ENCODE results near the gene CRYBG1. TPM values are rescaled to one million over a fixed set of nuclear protein-coding genes. Genes with fewer than 3 reads are reported as not detected.

CRYBG1 gene
- total RNA-seq, 1 donor from 2014 or later = 16.3 TPM

DNA sequence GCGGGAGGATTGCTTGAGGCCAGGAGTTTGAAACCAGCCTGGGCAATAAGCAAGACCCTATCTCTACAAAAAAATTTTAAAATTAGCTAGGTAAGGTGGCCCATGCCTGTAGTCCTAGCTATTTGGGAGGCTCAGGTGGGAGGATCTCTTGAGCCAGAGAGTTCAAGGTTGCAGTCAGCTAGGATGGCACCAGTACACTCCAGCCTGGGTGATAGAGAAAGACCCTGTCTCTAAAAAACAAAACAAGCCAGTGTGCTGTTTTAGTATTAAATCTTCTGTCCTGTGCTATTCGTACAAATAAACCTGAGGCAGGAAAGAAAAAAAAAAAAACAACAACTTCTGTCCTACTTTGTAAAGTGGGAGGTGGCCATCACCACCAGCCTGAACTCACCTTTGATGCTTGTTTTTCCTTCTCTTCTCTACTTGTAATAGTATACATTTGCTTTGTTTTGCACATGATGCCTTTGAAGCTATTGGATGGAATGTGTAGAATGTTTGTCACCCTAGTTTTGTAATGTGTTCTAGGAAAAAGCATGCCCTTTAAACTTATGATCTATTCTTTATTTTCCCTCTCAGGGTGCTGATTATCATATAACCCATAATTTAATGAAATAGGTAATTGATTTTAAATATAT, 102.5 kb downstream of the CRYBG1 start:
- no peak for DNase-seq (ENCODE audit: low read depth)

DNA sequence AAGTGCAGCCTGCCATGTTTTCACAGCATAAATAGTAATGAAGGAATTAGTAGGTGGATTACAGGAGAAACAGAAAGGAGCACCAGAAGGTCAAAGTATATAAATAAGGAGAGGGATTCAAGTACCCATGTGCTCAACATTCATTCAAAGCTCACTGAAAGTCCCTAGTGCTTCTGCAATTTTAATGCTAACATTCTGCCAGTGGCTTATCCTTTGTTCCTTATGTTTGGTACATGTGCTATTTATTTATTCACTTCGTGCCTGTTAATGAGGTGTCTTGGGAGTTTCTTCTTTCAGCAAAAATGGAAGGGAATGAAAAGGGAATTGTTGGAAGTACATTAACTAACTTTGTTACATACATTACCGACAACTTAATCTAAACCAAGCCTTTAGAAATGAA, 105.7 kb downstream of the CRYBG1 start:
- DNase-seq (ENCODE audit: low read depth) = no peak

DNA sequence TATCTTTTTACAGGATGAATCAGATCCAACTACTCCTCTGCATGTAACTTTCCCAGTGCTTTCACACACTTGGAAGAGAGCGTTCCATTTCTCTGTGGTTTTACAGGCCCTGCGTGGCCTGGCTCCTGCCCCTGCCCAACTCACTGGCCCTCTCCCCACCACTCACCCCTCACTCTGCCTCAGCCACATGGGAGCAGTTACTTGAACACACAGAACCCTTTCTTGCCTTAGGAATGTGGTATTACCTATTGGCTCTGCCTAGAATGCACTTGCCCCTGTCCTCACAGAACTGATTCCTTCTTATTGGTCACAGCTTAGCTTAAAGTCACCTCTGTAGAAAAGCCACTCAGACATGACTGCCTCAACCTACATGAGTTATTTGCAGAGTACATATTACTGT, 108.4 kb downstream of the CRYBG1 start:
- no peak for DNase-seq (ENCODE audit: low read depth)

DNA sequence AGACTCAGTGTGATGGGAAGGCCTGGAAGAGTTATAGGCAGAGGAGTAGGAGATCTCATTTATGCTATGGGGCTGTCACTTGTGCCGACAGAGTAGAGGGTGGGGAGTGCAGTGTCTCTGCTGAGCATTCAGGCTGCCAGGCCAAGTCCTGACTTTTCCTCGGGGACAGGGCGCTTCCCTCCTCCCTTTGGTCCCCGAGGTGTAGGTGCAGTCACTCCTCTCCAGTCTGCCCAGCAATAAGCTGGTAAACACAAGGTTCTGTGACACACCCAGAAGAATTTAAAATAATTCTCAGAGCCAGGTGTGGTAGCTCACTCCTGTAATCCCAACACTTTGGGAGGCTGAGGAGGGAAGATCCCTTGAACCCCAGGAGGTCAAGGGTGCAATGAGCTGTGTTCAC, 109.4 kb downstream of the CRYBG1 start:
- DNase-seq (ENCODE audit: low read depth) = no peak

DNA sequence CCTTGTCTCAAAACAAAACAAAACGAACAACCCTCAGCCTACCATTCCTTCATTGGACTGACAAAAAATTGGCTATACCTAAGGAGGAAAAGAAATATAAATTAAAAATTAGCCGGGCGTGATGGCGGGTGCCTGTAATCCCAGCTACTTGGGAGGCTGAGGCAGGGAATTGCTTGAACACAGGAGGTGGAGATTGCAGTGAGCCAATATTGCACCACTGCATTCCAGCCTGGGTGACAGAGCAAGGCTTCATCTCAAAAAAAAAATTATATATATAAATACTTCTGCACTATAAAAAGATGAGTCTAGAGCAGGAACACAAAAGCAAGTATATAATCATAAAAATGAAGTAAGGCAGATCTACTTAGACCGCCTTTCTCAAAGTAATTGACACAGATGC, 109.8 kb downstream of the CRYBG1 start:
- no peak for DNase-seq (ENCODE audit: low read depth)

DNA sequence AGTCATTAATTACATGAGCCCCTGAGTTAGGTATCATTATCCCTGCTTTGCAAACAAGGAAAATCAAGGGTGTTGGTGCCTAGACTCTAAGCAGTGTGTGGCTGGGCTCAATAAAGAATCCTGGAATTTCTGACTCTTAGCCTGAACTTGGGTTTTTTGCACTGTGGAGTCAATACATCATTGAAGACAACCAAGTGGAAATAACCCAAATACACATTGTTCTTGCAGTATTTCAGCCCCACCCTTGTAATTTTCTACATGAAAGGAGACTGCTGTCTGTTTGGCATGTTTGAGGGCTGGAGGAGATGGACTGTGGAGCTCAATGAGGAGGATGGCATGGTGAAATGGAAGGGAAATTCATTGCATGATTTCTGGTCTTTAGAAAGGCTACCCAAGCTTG, 110.3 kb downstream of the CRYBG1 start:
- DNase-seq (ENCODE audit: low read depth) = no peak

DNA sequence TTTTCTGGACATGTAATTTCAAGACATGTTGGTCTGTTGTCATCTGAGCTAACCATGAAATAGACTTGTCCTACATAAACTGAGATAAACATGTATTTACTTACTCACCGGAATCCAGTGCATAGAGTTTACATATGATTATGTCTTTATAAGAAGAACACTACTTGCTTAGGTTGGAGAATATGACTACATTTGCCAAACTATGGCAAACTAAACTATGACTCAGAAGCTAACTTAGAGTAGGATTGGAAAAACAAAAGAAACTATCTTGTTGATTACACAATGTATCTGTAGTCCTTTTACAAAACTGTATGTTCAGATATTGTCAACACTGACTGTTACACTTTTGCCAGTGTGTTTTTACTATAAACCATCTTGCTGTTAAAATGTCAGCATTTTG, 113.3 kb downstream of the CRYBG1 start:
- DNase-seq (ENCODE audit: low read depth) = peak; percentile 87

DNA sequence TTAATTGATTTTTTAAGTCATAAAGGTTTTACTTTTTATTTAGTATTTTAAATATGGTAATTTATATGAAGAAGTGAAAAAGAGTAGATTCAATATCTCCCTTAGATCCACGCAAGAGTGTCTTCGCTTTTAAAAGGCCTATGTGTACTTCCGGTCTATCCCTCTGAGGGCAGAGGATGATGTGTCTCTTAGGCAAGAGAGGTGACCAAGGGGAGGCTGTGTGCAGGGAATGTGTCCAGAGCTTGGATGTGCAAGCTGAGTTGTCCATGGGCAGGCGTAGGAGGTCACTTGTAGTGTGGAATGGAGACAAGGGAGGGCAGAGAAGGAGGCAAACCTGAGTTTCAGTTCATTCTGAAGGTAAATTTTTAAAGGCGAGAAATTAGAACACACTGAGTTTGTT, 113.9 kb downstream of the CRYBG1 start:
- DNase-seq (ENCODE audit: low read depth) = no peak

DNA sequence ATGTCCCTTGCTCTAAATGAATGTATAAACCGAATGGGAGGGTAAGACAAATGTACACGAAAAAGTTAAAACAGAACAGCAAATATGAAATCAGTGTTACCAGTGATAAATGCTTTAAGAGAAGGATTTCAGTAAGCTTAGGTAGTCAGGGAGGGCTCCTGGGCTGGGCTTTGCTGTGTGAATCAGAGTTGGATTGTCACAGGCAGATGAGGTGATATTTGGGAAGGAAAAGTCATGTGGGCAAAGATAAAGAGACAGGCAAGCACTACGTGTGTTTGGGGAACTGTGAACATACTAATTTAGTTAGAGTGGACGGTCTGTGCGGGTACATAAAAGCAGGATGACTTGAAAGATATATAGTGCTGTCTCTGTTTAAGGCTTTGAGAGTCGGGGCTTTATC, 114.8 kb downstream of the CRYBG1 start:
- DNase-seq (ENCODE audit: low read depth) = no peak

DNA sequence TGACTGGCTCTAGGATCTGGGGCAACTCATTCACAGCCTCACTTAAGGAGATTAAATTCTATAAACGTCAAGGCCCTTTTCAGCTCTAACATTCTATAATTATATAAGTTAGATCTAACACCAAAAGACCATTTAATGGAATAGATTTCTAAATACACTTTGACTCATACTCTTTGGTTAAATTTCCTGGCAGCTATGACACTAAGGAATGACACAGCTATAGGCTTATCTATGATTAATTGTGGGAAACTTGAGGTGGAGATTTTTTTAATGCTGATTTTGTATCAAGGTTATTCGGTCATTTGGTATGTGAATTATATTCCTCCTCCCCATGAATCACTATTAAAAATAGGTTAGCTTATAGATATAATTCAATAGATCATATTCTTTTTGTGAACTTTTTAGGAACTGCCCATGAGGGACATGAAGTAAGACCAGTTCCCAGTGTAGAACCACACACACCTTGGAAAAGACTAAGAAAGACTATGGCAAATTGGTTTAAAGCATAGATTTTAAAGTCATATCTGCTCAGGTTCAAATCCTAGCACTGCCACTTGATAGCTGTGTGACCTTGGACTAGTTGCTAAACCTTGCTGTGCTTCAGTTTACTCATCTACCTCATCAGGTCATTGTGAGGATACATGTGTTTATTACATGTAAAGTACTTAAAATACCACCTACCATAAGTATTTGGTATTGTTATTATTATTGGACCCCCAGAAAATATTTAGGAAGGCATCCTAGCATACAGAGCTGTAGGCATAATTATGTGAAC, 116.0 kb downstream of the CRYBG1 start:
- peak; percentile 44 for DNase-seq (ENCODE audit: low read depth)

DNA sequence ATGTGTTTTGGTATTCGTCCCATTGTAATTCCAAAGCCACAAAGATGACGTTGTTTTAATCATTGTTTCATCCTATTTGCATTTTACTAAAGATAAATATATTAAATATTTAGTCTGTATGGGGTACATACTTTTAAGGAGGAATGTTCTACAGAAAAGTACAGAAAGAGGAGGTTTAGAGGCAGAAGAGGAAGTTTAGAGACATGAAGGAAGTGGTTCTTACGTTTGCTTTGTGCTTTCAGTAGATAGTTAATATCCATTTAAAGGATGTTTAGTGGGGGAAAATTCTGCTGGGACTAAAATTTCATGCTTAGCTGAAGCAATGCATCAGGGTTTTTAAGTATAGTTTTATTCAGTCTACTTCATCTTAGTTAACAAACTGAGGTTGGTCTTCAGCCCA, 116.6 kb downstream of the CRYBG1 start:
- peak; percentile 36 for DNase-seq (ENCODE audit: low read depth)

DNA sequence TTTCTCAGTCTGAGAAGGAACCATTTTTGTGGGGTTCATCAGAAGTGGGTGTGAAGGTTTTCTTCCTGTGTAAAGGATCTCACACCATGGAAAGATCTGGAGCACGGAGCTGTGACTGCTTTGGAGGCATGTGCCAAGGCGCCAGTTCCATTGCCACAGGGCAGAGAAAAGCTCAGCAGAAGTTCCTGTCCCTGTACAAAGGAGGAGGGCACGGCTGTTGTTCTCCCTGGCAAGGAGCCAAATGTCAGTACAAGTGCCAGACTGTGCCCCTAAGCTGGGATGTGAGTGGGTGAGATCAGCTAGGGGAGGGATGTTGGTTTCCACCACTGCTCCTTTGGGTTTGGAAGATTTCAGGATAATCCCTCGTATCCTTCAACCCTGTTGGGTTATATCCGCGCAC, 117.3 kb downstream of the CRYBG1 start:
- peak; percentile 52 for DNase-seq (ENCODE audit: low read depth)

DNA sequence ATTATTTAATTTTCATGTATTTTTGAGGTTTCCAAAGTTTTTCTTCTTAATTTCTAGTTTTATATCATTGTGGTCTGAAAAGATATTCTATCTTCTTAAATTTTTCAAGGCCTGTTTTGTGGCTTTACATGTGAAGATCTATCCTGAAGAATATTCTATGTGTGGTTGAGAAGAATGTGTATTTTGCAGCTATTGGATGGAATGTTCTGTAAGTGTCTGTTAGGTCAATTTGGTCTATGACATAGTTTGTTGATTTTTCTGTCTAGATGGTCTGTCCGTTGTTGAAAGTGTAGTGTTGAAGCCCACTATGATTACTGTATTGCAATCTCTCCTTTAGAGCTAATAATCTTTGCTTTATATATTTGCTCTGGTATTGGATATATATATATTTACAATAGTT, 125.7 kb downstream of the CRYBG1 start:
- no peak for DNase-seq (ENCODE audit: low read depth)

DNA sequence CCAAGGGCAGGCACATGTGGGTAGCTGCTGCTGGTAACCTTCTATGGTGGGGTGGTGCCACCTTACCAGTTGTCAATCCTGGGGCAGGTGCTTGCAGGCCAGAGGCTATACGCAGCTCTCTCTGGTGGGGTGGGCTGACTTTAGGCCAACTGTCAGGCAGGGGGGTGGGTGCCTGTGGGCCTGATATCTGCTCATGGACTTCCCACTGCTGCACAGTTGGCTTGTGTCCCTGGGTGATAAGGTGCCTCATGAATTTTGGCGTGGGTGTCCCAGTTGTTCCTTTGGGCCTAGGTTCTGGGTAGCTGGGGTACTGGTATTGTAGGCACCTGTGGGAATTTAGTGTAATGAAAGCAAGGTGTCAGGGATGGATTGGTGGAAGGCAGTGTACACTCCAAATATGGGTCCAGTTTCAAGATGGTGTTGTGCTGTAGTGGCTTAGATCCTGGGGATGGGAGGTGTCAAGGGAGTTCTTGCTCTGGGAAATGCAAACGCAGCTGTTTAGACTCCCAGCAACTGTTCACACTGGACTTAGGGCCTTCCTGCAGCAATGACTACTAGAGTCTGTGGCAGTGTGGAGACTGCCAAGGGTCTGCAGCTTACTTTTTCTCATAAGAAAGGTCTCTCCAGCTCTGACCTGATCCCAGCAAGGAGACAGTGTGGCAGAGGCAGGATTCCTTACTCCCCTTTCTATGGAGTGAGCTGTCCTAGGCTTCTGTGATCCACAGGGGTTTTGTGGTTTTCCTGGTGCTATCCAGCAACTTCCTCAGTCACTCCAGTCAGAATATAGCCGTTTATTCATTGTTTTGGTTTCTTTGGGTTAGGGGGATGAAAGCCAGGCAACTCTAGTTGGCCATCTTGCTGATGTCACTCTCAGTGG, 128.2 kb downstream of the CRYBG1 start:
- DNase-seq (ENCODE audit: low read depth) = no peak

DNA sequence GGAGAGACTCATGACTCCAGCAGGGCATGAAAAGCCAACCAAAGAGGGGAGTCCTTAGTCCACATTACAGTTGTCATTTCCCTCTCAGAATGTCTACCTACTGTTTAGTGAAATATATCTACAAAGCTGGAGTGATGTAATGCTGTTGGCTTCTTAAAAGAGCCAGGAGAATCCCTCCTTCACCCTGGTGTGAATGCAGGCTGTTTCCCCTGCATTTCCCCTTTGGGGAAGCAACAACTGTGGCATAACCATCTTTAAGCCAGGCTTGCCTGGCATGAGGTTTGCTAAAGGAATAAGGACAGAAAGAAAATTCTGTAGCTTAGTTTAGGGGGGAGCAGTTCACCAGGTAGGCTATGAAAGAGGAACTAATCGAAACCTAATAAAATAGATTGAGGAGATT, 129.5 kb downstream of the CRYBG1 start:
- no peak for DNase-seq (ENCODE audit: low read depth)

DNA sequence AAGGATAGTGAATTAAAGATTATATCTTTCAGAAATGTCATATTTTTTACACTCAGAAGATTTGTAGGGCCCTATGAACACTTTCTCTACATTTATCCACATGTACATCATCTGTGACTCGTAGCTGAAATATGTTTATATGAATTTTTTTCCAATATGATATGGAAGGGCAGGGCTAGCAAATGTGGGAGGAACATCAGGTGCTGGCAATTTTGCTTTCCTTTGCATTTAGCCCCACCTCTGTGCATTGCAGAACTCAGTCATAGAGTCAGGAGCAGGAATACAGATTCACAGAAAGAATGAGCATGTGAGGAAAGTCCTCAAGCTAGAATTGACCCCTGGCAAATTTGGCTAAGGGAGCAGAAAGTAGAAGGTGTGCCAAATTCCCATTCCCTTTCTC, 129.9 kb downstream of the CRYBG1 start:
- DNase-seq (ENCODE audit: low read depth) = no peak

DNA sequence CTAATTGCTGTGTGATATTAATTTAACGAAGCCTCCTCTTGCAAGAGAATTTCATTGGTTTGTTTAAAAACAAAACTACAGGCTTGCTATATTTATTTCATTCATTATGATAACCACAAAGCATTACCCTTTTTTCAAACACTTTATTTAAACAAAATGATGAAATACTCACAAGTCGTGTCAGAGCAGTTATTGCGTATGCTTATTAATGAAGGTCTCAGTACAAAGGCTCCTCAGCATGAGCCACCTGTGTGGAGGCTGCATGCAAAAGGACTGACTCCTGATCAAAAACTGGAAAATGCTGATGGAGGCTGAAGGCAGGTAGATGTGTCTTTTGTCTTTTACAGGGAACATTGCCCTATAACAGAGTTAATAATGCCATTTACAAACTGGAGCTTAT, 130.5 kb downstream of the CRYBG1 start:
- no peak for DNase-seq (ENCODE audit: low read depth)

DNA sequence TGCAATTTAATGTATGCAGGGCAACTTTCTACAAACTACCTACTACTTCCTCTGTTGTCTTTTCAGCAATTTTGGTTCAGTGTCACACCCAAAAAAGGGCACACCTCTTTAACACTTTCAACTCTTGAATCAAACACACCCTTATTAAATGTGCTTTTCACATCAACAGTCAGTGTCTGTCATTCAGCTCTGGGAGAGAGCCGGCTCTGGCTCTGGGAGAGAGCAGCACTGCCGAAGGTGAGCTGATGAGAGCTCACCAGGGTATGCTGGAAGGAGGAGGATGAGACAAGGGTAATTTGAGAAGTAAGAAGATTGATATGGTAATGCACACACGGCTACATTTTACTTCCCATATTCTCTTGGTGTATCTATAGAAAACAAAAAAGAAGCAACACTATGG, 134.5 kb downstream of the CRYBG1 start:
- DNase-seq (ENCODE audit: low read depth) = no peak

DNA sequence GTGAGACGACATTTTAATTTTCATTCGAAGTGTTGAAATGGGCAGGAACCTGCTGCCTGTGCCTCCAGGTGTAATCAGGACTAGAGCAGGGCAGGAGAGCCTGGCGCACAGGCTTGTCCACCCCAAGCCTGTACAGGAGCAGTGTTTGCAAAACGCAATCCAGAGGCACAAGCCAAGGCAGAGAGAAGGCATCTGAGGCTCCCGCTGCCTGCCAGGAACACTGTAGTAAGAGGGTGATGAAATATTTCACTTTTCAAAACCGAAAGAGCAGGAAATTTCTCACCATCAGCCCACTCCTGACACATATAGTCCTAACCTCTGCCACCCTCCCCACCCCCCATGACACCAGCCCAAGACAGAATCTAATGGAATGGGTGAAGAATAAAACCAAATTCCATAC, 136.3 kb downstream of the CRYBG1 start:
- no peak for DNase-seq (ENCODE audit: low read depth)

DNA sequence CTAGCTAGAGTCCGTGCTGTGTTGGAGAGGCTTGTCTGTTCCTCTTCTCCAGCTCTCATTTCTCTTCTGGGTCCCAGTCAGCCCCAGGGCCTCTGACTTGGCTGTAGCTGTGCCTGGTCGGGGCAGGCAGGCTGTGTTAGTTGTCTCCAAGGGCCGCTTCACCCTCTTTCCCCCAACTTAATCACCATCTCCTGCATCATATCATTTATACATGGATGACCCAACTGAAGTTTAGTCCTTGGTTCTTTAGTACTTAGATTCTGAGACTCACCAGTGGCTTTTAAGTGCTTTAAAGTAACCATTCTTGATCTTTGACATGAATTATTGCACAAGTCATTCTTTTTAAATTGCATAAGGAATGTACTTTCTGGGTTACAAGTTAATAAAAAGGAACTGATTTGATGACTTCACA, 141.4 kb downstream of the CRYBG1 start:
- DNase-seq (ENCODE audit: low read depth) = peak; percentile 76

DNA sequence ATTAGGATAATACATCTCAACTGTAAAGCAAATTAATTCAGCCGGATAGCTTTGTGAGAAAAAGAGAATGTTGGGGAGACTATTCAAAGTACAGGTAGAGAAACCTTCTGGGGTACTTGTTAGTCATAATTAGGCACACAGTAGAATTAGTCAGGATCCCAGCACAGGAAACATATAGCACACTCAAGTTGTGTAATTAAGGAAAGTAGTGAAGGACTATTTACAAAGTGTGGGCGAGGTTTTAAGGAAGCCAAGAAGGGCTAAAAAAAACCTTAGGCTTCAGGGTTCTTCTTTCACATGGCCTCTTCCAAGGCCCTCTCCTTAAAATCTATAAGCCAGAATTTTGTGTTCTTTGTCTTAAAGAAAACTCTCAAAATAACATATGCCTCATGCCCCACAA, 142.0 kb downstream of the CRYBG1 start:
- peak; percentile 69 for DNase-seq (ENCODE audit: low read depth)

DNA sequence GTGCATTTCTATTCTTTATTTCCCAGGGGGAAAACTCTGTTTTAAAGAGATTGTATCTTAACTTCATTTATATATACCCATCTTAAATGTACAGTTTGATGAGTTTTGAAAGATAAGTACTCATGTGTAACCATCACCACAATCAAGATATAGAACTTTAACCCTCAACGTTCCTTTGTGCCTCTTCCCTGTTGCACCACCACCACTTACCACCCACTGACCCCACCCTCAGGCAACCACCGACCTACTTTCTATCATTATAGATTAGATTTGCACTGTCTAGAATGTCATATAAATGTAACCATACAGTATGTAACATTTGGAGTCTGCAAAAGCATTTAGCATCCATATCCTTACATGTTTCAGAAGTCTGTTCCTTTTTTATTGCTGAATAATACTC, 147.8 kb downstream of the CRYBG1 start:
- DNase-seq (ENCODE audit: low read depth) = no peak

DNA sequence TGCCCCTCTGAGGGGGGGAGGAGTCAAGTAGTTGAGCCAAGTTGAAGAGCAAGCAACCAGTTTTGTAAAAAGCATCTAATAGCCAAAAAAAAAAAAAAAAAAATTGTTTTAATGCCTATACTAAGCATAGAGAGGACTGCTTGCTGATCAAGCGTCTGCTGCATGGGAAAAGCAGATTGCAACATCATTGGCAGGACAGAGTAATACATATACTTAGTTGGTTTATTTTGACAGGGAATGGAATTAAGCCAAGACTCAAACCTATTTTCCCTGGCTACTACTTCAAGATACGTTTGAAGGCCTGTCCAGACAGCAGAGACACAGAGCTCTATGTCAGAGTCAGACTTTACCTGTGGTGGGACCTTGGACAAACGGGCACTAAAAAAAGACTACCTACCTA, 148.3 kb downstream of the CRYBG1 start:
- DNase-seq (ENCODE audit: low read depth) = no peak
